Subcutaneous adipose tissue (tissue), 4 donors: ENCODE measurements around the gene MYH10. TPM values are rescaled to one million over a fixed set of nuclear protein-coding genes. Genes with fewer than 3 reads are reported as not detected.

Experiments used
- CTCF ChIP-seq: fragments of 450-650 bp; IDR thresholded peaks from one replicate; pipeline ENCODE4 v1.5.1; 2016; ENCODE audit warnings: low read depth, mild to moderate bottlenecking, control low read depth, antibody characterized with exemption, moderate library complexity
- total RNA-seq, 4 donors: library from RNA; depleted of rRNA; stranded (reverse); fragments of >200 nt; gene quantifications; one replicate each; pipeline ENCODE4 v1.1.0, GENCODE V29; 2016

The MYH10 gene
- total RNA-seq, 4 donors from 2014 or later: 39.8 to 70.6 (median 47.9) TPM

DNA sequence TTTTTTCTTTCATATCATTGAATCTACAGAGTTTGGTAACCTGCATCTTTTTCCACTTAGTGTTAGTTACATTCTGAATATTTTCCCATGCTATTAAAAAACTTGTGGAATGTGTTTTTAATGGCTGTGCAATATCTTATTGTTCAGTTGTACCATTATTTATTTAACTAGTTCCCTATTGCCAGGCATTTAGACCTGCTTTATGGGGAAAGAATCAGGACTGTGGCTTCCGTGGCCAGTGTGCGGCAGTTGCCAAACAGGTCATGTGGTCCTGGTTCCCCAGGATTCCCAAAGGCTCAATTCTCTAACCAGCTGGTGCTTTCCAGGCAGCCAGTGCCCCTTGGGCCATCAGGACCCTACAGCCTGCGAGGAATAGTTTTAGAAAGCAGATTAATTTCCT is 164.1 kb downstream of the MYH10 start:
- no peak for TF ChIP-seq CTCF

DNA sequence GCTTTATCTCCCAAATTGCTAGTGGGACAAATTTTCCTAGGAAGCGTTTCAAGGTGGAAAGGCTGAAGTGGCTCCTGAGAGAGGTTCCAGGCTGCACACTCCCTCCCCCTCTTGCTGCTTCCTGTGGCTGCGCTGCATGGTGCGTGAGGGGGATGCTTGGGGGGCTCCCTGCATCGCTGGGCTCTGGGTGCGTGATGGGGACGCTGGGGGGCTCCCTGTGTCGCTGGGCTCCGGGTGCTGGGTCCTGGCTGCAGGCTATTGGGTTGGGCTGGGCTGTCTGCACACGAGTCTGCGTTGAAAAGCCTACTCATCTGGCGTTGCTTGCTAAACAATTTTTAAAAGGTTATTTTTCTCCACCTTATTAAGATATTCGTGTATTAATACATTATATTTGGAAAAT is 164.8 kb downstream of the MYH10 start:
- no peak for TF ChIP-seq CTCF

- no peak for TF ChIP-seq CTCF
Measured at GRCh38 chr17:8465356-8465755, 165.2 kb downstream of the MYH10 start.

GRCh38 chr17:8464941-8465340 is 165.6 kb downstream of the MYH10 start:
- no peak for TF ChIP-seq CTCF

- TF ChIP-seq CTCF: no peak
Measured at GRCh38 chr17:8463099-8463498, 167.4 kb downstream of the MYH10 start.

DNA sequence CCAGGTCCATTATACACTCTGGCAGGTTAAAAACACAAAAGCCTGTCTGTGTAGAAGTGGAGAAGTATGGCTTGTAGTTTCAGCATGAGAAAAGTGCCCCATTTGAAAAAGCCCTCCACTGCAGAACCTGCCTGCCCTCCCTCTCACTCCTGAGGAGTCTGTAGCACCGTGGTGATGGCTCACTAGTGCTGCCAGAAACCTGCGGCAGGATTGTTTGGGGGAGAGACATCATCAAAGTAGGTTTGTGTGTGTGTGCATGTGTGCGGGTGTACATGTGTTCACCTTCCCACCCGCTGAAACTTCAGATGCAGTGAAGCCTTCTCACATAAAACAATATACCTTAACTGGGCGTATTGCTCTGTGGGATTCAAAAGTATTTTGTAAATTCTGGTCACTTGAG is 168.0 kb downstream of the MYH10 start:
- no peak for TF ChIP-seq CTCF

DNA sequence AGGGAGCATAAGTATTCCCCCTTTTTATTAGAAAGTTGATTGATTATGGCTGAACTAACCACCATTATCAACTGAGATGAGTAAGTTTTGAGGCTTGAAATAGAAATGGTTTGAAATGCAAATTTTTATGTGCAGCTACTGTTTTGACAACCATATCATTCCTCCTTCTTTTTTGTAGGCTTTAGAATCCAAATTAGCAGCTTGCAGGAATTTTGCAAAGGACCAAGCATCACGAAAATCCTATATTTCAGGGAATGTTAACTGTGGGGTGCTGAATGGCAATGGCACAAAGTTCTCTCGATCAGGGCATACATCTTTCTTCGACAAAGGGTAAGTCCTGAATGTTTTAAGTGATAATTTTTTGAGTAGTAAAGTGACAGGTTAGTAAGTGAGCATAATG is 170.7 kb downstream of the MYH10 start:
- no peak for TF ChIP-seq CTCF

GRCh38 chr17:8459107-8459506 is 171.4 kb downstream of the MYH10 start:
- TF ChIP-seq CTCF: no peak
